Common myeloid progenitor, CD34-positive (primary cell): ENCODE measurements around the gene SREBF2.

Experiments
- CTCF ChIA-PET: fragments of 350-600 bp; sonication (Branson Sonifier 250); formaldehyde crosslinking; loops from one replicate; lab custom pipeline; 2021; ENCODE audit warnings: antibody characterized with exemption; lab: Charles Lee
- POLR2A ChIA-PET: fragments of 350-600 bp; sonication (Branson Sonifier 250); formaldehyde crosslinking; loops from one replicate; lab custom pipeline; 2021; ENCODE audit warnings: antibody characterized with exemption; lab: Charles Lee
- DNase-seq, 3 donors: peaks; one replicate each; pipeline versions ENCODE4 v3.0.0 to v3.0.0-alpha.2; 2013
- H3K27ac ChIP-seq, 2 experiments: 1 replicate in 1 of 2; 2 replicates in 1 of 2; pipeline ENCODE4 v1.7.0; 2013; ENCODE audit warnings: inconsistent platforms in 2 of 2, low read length in 2 of 2, mild to moderate bottlenecking in 2 of 2, low read depth in 1 of 2, moderate library complexity in 1 of 2; ENCODE audit not compliant: severe bottlenecking in 2 of 2, insufficient read depth in 1 of 2, poor library complexity in 1 of 2
- H3K27me3 ChIP-seq, 5 experiments: replicated peaks in 2 of 5; 1 replicate in 3 of 5; 2 replicates in 2 of 5; pipeline versions ENCODE4 v1.6.1 to v1.7.0; 2013; ENCODE audit warnings: low read length in 4 of 5, mild to moderate bottlenecking in 2 of 5, moderate library complexity in 2 of 5, inconsistent platforms in 1 of 5; ENCODE audit not compliant: insufficient read depth in 5 of 5, control insufficient read depth in 4 of 5
- H3K36me3 ChIP-seq, 4 experiments: 1 replicate in 2 of 4; 2 replicates in 2 of 4; pipeline versions ENCODE4 v1.6.1 to v1.7.0; 2013; ENCODE audit warnings: low read length in 3 of 4, control low read depth in 1 of 4, mild to moderate bottlenecking in 1 of 4; ENCODE audit not compliant: control insufficient read depth in 4 of 4, insufficient read depth in 4 of 4
- H3K4me1 ChIP-seq, 4 experiments: 1 replicate in 3 of 4; 2 replicates in 1 of 4; pipeline versions ENCODE4 v1.6.1 to v1.7.1; 2013; ENCODE audit warnings: low read length in 3 of 4, mild to moderate bottlenecking in 3 of 4, control low read depth in 1 of 4, inconsistent platforms in 1 of 4, moderate library complexity in 1 of 4; ENCODE audit not compliant: control insufficient read depth in 4 of 4, insufficient read depth in 4 of 4; ENCODE audit errors: control extremely low read depth in 1 of 4
- H3K4me3 ChIP-seq, 7 experiments: 1 replicate in 4 of 7; 2 replicates in 3 of 7; pipeline versions ENCODE4 v1.5.1 to v1.7.0; 2013; ENCODE audit warnings: mild to moderate bottlenecking in 7 of 7, low read length in 6 of 7, moderate library complexity in 6 of 7, inconsistent platforms in 2 of 7, low read depth in 2 of 7, control low read depth in 1 of 7; ENCODE audit not compliant: insufficient read depth in 4 of 7, control insufficient read depth in 1 of 7; ENCODE audit errors: extremely low read depth in 1 of 7
- H3K9me3 ChIP-seq, 5 experiments: 1 replicate in 4 of 5; 2 replicates in 1 of 5; pipeline versions ENCODE4 v1.6.1 to v1.7.1; 2013; ENCODE audit warnings: low read length in 4 of 5, mild to moderate bottlenecking in 2 of 5, inconsistent platforms in 1 of 5, low read depth in 1 of 5, moderate library complexity in 1 of 5; ENCODE audit not compliant: control insufficient read depth in 4 of 5, insufficient read depth in 2 of 5; ENCODE audit errors: control extremely low read depth in 1 of 5
- WGBS: methylation state at CpG from one replicate; pipeline ENCODE4 v1.1.5; 2013; ENCODE audit not compliant: insufficient coverage; 5-methylcytosine and 5-hydroxymethylcytosine counted together

SREBF2 gene

DNA sequence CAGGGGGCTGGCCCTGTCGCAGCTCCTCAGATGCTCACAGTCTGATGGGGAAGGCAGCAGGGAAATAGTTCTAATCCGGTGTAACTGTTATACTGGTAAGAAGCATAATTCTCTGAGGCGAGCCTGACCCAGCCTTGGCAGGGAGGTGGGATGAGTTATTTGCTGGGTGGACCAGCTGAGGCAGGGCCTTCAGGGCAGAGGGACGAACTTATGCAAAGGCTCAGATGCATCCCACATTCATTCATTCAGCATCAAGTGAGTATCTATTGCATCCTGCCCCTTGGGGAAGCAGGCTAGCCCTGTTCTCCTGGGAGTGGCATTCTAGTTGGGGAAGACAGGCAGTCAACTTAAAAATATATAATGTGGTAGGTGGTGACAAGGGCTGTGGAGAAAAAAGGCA lies 13.6 kb upstream of the SREBF2 start:
- CTCF ChIA-PET: interaction anchor here (1.3 kb wide), 1 partner anchor 12 kb away, joined by 3 read pairs; no protein-coding TSS in a partner anchor
- POLR2A ChIA-PET: interaction anchor here (0.5 kb wide), 1 partner anchor 111 kb away, joined by 4 read pairs; no protein-coding TSS in a partner anchor

DNA sequence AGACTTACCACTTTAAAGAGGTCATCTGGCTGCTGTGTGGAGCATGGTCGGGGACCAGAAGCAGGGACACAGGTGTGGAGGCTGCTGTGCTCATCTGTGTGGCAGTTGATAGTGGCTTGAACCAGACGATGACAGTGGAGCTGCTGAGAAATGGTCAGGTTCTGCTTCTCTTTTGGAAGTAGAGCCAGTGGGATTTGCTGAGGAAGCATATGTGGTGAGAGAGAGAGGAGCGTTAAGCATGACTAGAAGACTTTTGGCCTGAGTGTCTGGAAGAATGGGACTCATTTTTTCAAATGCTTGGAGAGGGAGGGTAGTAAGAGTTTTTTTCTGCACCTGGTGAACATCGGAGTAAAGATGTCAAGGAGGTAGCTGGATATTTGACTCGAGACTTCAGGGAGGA lies 12.5 kb upstream of the SREBF2 start:
- H3K27ac ChIP-seq: no peak overlapping the region

More for the DNA sequence above, 13.6 kb upstream of the SREBF2 start:
- WGBS: 100% methylated on average over 1 of the region's 4 CpGs
- Histone ChIP-seq H3K4me3 (no peak overlapping the region), H3K27ac (no peak overlapping the region), H3K36me3 (peaks cover 10 to 57% (median 37%) of the 10 kb centered on the region in 4 experiments), H3K9me3 (no peaks in the 10 kb centered on the region), H3K27me3 (no peaks in the 10 kb centered on the region), H3K4me1 (no peaks in the 10 kb centered on the region)
- DNase-seq: no peak

DNA sequence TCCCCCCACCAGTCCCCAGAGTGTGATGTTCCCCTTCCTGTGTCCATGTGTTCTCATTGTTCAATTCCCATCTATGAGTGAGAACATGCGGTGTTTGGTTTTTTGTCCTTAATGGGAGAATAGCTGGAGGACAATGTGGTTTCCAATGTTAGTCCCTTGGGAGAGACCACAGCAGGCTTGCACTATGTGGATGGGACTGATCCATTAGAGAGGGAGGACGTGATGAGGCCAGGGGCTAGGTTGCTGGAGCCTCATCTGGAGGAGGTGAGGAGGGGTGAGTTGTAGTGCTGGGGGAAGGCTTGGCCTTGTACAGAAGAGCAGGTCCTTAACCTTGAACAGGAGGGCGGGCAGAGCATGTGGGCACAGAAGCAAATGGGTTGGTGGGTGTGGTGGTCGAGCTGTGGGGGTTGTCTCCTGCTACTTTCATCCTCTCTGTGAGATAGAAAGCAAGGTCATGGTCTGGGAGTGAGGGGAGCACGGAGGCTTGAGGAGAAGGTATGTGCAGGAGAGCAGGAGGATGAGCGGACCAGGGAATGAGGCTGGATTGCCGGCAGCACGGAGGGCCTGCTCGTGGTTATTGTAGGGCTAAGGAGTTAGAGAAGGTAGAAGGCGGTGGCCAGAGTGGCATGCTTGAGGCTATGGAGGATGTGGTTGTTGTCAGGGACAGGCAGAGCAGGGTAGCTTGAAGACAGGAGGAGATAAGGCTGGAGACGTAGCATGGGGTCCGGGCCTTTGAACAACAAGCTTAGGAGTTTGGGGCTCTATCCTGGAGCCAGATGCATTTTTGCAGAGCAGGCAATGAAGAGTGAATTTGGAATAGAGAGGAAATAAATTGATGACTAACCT lies 11.2 kb upstream of the SREBF2 start:
- H3K36me3 ChIP-seq: peaks cover 10 to 59% (median 40%) of the 10 kb centered on the region in 4 experiments
- H3K4me3 ChIP-seq: no peak overlapping the region
- H3K27me3 ChIP-seq: no peaks in the 10 kb centered on the region
- ChIA-PET POLR2A (no interaction called here), CTCF (interaction anchor here (1.1 to 2.5 kb wide), 10 partner anchors 18 to 124 kb away, joined by 3 to 11 read pairs (median 3); no protein-coding TSS in a partner anchor)
- WGBS: 91% methylated on average over 9 of the region's 12 CpGs
- H3K9me3 ChIP-seq: no peaks in the 10 kb centered on the region
- H3K27ac ChIP-seq: no peak overlapping the region
- no peak for DNase-seq
- peaks cover 0 to 2% (median 0%) of the 10 kb centered on the region in 4 experiments for H3K4me1 ChIP-seq

More for the DNA sequence above, 12.5 kb upstream of the SREBF2 start:
- no peaks in the 10 kb centered on the region for H3K27me3 ChIP-seq
- H3K4me3 ChIP-seq: no peak overlapping the region
- H3K36me3 ChIP-seq: peaks cover 10 to 55% (median 37%) of the 10 kb centered on the region in 4 experiments
- DNase-seq: no peak
- ChIA-PET POLR2A (interaction anchor here (0.6 kb wide), 1 partner anchor 97 kb away, joined by 6 read pairs; no protein-coding TSS in a partner anchor), CTCF (interaction anchor here (1.3 to 1.7 kb wide), 3 partner anchors 42 to 120 kb away, joined by 3 to 6 read pairs (median 6); no protein-coding TSS in a partner anchor)
- 97% methylated on average over 5 of the region's 5 CpGs for WGBS
- H3K4me1 ChIP-seq: no peaks in the 10 kb centered on the region
- no peaks in the 10 kb centered on the region for H3K9me3 ChIP-seq

DNA sequence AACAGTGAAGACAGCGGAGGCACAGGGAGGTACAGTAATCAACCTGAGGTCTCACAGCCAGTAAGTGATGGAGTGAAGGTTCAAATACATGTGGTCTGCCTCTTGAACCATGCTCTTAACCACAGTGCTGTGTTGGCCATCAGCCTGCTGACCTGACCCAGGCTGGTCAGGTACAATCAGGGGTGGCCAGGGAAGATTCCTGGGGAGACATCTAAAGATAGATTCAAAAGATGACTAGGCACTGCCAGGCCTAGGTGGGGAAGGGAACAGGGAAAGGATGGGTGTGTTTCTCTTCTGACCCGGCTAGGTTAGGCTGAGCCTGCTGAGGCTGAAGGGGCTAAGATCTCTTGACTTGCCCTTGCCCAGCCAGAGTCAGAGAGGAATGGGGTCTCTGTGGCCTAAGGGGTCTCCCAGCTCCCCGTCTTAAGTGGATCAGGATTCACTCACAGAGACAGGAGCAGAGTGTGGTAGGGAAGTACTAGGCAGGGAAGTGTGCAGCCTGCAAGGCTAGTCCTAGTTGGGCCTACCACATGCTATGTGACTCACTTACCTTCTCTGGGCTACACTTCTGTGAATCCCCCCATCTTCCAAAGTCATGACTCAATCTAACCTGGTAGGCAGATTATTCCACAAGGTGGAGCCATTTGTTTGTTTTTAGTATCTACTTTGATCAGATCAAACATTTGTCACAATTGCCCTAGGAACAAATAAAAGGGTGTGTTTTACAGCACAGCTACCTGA lies 10.4 kb upstream of the SREBF2 start:
- peak; percentile 75 to 86 (median 85) for DNase-seq

DNA sequence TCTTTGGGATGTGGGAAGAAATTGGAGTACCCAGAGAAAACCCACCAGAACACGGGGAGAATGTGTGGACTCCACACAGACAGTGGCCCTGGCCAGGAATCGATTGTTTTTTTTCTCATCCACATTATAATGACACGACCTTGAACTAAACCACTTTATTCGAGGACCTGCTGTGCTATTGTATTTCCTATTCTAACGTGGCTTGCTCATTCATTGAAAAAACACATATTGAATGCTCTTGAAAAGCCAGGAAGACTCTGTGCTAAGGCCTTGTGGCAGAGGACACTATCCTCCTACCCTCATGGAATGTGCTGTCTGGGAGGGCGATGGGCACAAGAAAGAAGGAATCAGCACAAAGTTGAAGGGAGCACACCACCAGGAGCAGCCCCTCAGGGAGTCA lies 9.1 kb upstream of the SREBF2 start:
- whole genome bisulfite sequencing: 97% methylated on average over 5 of the region's 6 CpGs
- no peaks in the 10 kb centered on the region for H3K9me3 ChIP-seq
- no peak overlapping the region for H3K4me3 ChIP-seq
- peaks cover 6 to 45% (median 32%) of the 10 kb centered on the region in 4 experiments for H3K36me3 ChIP-seq
- peaks cover 0 to 3% (median 0%) of the 10 kb centered on the region in 4 experiments for H3K4me1 ChIP-seq
- POLR2A ChIA-PET: interaction anchor here (0.6 kb wide), 1 partner anchor 213 kb away, joined by 4 read pairs; no protein-coding TSS in a partner anchor
- no peak overlapping the region for H3K27ac ChIP-seq
- CTCF ChIA-PET: interaction anchor here (1.0 kb wide), 1 partner anchor 39 kb away, joined by 4 read pairs; no protein-coding TSS in a partner anchor
- DNase-seq: no peak
- H3K27me3 ChIP-seq: no peaks in the 10 kb centered on the region

More for the DNA sequence above, 10.4 kb upstream of the SREBF2 start:
- 97% methylated on average over 3 of the region's 3 CpGs for WGBS
- ChIA-PET POLR2A (no interaction called here), CTCF (interaction anchor here (1.1 to 2.5 kb wide), 7 partner anchors 17 to 125 kb away, joined by 3 to 11 read pairs (median 3); no protein-coding TSS in a partner anchor)
- peaks cover 6 to 56% (median 38%) of the 10 kb centered on the region in 4 experiments for H3K36me3 ChIP-seq
- no peaks in the 10 kb centered on the region for H3K27me3 ChIP-seq
- no peak overlapping the region for H3K4me3 ChIP-seq
- peaks cover 0 to 3% (median 0%) of the 10 kb centered on the region in 4 experiments for H3K4me1 ChIP-seq
- no peak overlapping the region for H3K27ac ChIP-seq
- no peaks in the 10 kb centered on the region for H3K9me3 ChIP-seq

DNA sequence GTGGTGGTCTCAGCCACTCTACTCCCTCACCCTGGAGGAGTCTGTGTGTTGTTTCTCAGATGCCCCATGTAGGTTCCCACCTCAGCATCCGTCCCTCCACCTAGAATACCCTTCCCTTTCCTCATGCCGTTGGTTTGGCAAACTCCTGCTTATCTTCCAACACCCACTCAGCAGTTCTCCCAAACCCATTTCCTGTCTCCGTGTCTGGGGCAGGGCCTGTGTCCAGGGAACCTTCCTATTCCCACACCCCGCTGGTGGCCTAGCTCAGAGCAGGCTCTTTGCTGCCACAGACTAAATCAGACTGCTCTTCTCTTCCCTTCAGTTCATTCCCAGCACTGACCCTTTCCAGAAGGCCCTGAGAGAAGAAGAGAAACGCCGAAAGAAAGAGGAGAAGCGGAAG lies 7.5 kb upstream of the SREBF2 start:
- CTCF ChIA-PET: interaction anchor here (1.0 to 2.0 kb wide), 5 partner anchors 17 to 121 kb away, joined by 3 to 5 read pairs (median 4); partner anchors contain the start of gene CENPM
- no peak overlapping the region for H3K27ac ChIP-seq
- POLR2A ChIA-PET: no interaction called here
- no peaks in the 10 kb centered on the region for H3K9me3 ChIP-seq
- no peak overlapping the region for H3K4me3 ChIP-seq
- no peaks in the 10 kb centered on the region for H3K27me3 ChIP-seq
- peaks cover 6 to 35% (median 23%) of the 10 kb centered on the region in 4 experiments for H3K36me3 ChIP-seq
- DNase-seq: no peak
- peaks cover 0 to 13% (median 1%) of the 10 kb centered on the region in 4 experiments for H3K4me1 ChIP-seq
- 77% methylated on average over 7 of the region's 7 CpGs for WGBS
